Inferior parietal cortex (tissue), 1 donor: ENCODE data around the gene HDAC9.
"Not testable (repeated sequence)": the region's sequence is repeated elsewhere in the genome, so short reads cannot be mapped to it uniquely, and the experiment has no call there.

Experiments
- DNase-seq: peaks from one replicate; pipeline ENCODE4 v3.0.0-alpha.2; 2016; ENCODE audit errors: extremely low spot score

Gene HDAC9

GRCh38 chr7:18965657-18966056, 470.1 kb downstream of the HDAC9 start:
- DNase-seq, result no peak

- DNase-seq, result not testable (repeated sequence)
Measured at GRCh38 chr7:18967755-18968154, 472.2 kb downstream of the HDAC9 start.

- no peak for DNase-seq
Measured at GRCh38 chr7:18971839-18972238, 476.3 kb downstream of the HDAC9 start.

- no peak for DNase-seq
Measured at GRCh38 chr7:18974803-18975202, 479.3 kb downstream of the HDAC9 start.

GRCh38 chr7:18975276-18975675, 479.7 kb downstream of the HDAC9 start:
- no peak for DNase-seq

- no peak for DNase-seq
Measured at GRCh38 chr7:18975689-18976280, 480.2 kb downstream of the HDAC9 start.

GRCh38 chr7:18976715-18977471, 481.3 kb downstream of the HDAC9 start:
- DNase-seq, result no peak

- peak; percentile 49 for DNase-seq
Measured at GRCh38 chr7:18978108-18978495, 482.6 kb downstream of the HDAC9 start.

GRCh38 chr7:18990700-18991099, 495.2 kb downstream of the HDAC9 start:
- not testable (repeated sequence) for DNase-seq

GRCh38 chr7:18993933-18994668, 498.6 kb downstream of the HDAC9 start:
- no peak for DNase-seq

- no peak for DNase-seq
Measured at GRCh38 chr7:18995270-18995671, 499.7 kb downstream of the HDAC9 start.

- DNase-seq, result no peak
Measured at GRCh38 chr7:18995811-18996426, 500.4 kb downstream of the HDAC9 start.

- DNase-seq, result no peak
Measured at GRCh38 chr7:18996583-18996982, 501.0 kb downstream of the HDAC9 start.

GRCh38 chr7:18997477-18998150, 502.1 kb downstream of the HDAC9 start:
- DNase-seq, result no peak

GRCh38 chr7:19000410-19000809, 504.9 kb downstream of the HDAC9 start:
- DNase-seq, result no peak

GRCh38 chr7:19001854-19002253, 506.3 kb downstream of the HDAC9 start:
- DNase-seq, result no peak

- peak; percentile 30 for DNase-seq
Measured at GRCh38 chr7:19009241-19009935, 513.8 kb downstream of the HDAC9 start.

GRCh38 chr7:19009936-19010280, 514.4 kb downstream of the HDAC9 start:
- no peak for DNase-seq

GRCh38 chr7:19011212-19011611, 515.7 kb downstream of the HDAC9 start:
- DNase-seq, result no peak

GRCh38 chr7:19015098-19015497, 519.5 kb downstream of the HDAC9 start:
- DNase-seq, result no peak

- no peak for DNase-seq
Measured at GRCh38 chr7:19016140-19016539, 520.6 kb downstream of the HDAC9 start.
